DMS79 treated with DMSO at 0.1 percent for 48 hours (cell line): ENCODE results near the gene DRICH1.
"Not testable (repeated sequence)": the region's sequence is repeated elsewhere in the genome, so short reads cannot be mapped to it uniquely, and the experiment has no call there.

ENCODE experiments used
- DNase-seq: peaks from one replicate; lab custom pipeline; 2025; lab: John Stamatoyannopoulos, UW

DRICH1 gene

DNA sequence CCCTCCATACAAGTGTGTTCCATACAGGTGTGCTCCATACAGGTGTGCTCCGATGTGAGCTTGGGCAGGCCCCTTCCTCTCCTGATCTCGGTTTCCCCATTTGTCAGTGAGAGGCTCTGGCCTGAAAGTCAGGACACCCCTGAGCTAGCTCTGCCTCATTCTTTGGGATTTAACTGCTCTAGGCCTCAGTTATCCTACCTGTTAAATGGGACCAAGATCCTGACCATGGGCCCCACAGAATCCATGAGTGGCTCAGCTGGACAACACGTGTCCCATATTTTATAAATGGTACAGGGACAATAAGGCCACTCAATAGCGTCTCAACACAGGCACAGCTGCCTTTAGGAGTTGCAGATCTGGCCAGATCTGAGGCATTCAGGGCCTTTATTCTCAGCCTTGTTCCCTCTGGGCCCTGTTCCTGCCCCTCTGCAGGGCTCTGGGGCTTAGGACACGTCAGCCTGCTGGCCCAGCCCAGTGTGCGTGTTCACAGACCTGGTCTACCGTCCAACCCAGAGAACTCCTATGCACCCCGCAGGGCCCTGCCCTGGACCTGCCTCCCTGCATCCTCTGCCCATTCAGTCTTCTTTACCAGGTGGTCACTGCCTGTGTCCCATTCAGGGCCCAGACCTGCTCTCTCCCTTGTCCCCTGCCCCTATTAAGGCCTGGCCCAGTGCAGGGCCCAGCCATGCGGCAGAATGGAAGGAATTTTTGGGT, 33.2 kb downstream of the DRICH1 start:
- no peak for DNase-seq

DNA sequence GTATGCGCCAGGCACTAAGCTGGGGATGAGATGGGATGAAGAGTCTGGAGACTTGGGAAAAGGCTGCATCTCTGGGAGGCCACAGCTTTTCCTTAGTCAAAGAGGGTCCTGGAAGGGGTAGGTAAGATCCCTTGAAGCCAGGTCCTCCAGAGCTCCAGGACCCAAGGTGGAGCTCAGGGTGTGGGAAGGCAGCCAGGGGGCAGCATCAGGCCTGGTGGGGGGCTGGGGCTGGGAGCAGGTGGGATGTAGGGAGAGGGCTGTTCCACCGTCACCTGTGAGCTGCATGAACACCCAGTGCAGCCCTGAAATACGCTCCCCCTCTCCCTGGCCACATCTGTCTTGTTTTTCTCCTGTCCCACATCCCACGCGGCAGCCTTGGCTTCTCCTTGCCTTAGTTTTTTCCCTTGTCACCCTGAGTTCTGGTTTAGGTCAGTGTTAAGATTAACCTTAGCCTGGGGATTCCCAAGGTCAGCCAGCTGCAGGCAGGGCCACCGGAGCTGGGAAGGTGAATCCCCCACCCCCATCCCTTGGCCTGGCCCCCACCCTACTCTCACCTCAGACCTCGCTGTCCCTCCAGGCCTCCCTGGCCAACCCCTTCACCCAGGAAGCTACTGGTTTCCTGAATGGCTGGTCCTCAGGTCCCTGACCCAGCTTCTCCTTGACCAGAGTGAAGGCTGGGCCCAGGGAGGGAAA, 34.4 kb downstream of the DRICH1 start:
- not testable (repeated sequence) for DNase-seq

GRCh38 chr22:23595904-23596303, 36.2 kb downstream of the DRICH1 start:
- not testable (repeated sequence) for DNase-seq

- no peak for DNase-seq
Measured at GRCh38 chr22:23591846-23592245, 40.3 kb downstream of the DRICH1 start.

- peak; percentile 15 for DNase-seq
Measured at GRCh38 chr22:23591201-23591791, 40.8 kb downstream of the DRICH1 start.

DNA sequence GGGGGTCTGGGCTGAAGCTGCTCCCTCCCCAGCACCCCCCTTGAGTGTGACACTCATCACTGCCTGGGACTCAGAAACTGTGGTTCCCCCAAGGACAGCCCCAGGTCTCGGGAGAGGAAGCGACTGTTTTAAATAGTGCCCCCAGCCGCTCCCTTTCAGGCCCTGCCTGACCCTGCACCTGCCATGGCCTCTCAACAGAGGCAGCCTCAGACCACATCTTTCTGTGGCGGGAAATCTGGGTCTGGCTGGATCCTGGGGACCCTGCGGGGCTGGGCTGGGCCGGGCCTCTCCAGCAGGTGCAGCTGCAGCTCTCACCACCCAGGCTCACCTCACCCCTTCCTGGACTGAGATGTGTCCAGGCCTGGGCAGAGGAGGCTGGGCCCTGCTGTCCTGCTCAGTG, 48.3 kb downstream of the DRICH1 start:
- no peak for DNase-seq

- no peak for DNase-seq
Measured at GRCh38 chr22:23583153-23583552, 49.0 kb downstream of the DRICH1 start.

GRCh38 chr22:23581260-23581650, 50.9 kb downstream of the DRICH1 start:
- DNase-seq, result no peak

GRCh38 chr22:23580576-23581259, 51.4 kb downstream of the DRICH1 start:
- no peak for DNase-seq

- DNase-seq, result no peak
Measured at GRCh38 chr22:23579870-23580575, 52.1 kb downstream of the DRICH1 start, which contains the start of gene IGLL1. TSS of gene IGLL1 (minus strand) at chr22:23580290. CDS start at chr22:23580190, 100 bp downstream.

DNA sequence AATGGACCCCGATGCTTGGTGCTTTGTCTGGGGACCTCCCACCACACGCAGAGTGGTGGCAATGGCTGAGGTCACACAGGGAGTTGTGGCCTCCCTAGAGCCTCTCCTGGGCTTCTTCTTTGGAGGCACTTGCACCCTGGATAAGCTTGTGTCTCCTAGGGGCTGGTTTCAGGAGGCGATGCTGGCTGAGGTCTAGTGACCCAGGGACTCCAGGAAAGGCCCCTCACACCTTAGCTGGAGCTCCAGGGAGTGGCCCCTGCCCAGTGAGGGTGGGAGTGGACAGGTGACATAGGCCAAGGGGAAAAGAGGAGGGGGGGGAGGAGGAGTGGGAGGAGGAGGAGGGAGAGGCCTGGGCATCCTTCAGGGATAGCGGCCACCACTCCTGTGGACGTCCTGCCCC, 52.8 kb downstream of the DRICH1 start:
- no peak for DNase-seq

- no peak for DNase-seq
Measured at GRCh38 chr22:23578306-23578705, 53.8 kb downstream of the DRICH1 start.

DNA sequence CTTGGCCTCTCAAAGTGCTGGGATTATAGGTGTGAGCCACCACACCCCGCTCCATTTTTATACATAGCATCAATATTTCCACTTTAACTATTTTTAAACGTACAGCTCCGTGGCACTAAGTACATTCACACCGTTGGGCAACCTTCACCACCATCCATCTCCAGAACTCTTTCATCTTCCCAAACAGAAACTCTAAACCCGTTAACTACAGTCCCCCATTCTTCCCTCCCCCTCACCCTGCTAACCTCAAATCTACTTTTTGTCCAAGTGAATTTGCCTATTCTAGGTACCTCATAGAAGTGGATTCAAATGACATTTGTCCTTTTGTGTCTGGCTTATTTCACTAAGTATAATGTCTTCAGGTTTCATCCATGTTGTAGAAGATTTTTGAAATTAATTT, 55.4 kb downstream of the DRICH1 start:
- DNase-seq, result no peak

DNA sequence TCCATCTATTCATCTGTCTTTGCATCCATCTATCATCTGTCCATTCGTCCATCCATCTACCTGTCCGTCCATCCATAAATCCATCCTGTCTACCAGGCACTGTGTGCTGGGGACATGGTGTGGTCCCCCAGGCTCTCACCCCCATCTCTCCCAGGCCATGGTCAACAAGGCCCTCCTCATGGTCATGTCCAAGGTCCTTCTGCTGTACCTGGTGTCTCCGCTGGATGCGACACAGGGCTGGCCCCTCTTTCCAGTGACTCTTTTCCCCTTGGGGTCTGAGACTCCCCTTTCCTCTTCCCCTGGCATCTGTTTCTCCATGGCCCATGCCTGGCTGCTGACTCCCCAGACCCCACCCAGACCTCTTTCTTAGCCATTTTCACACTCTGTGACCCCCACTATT, 56.5 kb downstream of the DRICH1 start:
- no peak for DNase-seq

DNA sequence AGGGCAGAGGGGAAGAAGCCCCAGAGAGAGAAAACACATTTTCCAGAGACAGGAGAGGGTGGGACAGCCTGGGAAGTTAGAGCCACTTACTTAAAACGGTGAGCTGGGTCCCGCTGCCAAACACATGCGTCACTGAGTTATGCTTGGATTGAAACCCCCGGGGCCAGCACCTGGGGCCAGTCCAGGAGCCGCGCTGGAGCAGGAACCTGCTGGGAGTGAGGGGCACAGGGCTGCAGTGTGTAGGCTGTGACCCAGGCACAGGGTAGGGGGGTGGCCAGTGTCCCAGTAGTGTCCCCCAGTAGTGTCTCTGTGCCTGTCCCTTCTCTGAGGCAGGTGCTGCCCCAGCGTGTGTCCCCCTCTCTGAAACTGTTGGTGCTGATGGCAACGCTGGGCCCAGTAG, 57.2 kb downstream of the DRICH1 start:
- no peak for DNase-seq

DNA sequence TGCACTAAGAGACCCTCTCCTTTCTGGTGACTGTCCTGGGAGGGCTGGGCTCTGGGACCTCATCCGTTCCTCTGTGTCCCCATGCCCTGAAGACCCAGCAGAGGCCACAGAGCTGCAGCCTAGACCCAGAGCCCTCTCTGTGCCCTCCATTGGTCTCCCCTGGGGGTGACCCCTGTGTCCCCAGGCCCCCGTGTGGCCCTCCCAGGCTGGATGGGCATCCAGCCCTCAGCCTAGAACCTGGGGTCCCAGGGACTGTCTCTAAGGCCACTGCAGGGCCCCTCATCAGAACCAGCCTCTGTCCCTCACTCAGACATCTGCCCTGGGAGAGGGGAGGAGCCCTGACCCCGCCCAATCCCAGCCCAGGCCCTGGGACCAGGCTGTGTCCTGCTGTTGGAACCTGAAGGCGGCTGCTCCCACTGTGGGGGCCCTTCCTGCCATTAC, 57.7 kb downstream of the DRICH1 start:
- DNase-seq, result no peak

GRCh38 chr22:23573701-23574235, 58.4 kb downstream of the DRICH1 start:
- not testable (repeated sequence) for DNase-seq

DNA sequence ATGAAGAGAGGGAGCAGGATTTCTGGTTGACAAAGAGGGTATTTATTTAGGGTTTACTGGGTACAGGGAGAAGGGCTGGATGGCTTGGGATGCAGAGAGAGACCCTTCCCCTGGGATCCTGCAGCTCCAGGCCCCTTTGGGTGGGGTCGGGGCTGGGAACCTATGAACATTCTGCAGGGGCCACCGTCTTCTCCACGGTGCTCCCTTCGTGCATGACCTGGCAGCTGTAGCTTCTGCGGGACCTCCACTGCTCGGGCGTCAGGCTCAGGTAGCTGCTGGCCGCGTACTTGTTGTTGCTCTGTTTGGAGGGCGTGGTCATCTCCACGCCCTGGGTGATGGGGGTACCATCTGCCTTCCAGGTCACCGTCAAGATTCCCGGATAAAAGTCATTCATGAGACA, 59.0 kb downstream of the DRICH1 start:
- DNase-seq, result not testable (repeated sequence)

DNA sequence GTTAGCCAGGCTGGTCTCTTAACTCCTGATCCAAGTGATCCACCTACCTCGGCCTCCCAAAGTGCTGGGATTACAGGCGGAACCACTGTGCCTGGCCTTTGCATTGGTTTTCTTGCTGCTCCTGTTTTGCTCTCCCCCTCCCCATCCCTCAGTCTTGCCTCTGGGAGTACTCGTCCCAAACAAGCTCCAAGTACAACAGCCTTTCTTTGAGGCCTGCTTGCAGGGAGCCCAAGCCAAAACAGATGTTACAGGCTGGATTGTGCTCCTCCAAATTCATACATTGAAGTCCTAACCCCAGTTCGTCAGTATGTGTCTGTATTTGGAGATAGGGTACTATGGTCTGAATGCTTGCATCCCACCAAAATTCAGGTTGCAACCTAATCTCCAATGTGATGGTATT, 60.6 kb downstream of the DRICH1 start:
- no peak for DNase-seq

GRCh38 chr22:23570681-23571080, 61.4 kb downstream of the DRICH1 start:
- DNase-seq, result no peak

- no peak for DNase-seq
Measured at GRCh38 chr22:23569716-23570115, 62.4 kb downstream of the DRICH1 start.

- DNase-seq, result no peak
Measured at GRCh38 chr22:23569291-23569690, 62.8 kb downstream of the DRICH1 start.
